Measurements from ENCODE around the gene GIT1.

The GIT1 gene

DNA sequence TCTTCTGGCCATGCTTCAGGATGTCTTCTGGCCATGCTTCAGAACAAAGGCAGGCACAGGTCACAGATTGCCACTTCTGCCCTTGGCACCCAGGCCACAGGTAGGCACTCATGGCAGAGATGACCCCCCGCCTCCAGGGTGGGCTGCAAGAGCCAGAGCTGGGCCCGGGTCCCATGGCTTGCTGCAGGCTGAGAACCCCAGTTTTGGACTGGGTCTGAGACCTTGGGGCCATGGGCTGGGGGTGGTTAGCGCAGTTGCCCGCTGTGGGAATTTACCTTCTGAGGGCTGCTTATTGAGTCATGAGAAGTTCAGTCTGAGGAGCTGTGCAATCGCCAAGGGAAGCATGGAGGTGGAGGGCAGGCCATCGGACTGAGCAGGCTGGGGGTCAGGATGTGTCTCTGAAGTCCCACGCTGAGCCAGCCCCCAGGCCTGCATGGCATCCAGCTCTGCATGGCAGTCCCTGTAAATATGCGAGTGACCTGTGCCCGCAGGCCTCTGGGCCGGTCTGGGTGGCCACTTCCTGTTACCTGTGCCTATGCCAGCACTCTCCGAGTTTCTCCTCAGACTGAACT is 5.2 kb upstream of the GIT1 start:
- in situ Hi-C loops (cut with HindIII; ENCODE audit: low sequenced_read_pairs): no loop called here

DNA sequence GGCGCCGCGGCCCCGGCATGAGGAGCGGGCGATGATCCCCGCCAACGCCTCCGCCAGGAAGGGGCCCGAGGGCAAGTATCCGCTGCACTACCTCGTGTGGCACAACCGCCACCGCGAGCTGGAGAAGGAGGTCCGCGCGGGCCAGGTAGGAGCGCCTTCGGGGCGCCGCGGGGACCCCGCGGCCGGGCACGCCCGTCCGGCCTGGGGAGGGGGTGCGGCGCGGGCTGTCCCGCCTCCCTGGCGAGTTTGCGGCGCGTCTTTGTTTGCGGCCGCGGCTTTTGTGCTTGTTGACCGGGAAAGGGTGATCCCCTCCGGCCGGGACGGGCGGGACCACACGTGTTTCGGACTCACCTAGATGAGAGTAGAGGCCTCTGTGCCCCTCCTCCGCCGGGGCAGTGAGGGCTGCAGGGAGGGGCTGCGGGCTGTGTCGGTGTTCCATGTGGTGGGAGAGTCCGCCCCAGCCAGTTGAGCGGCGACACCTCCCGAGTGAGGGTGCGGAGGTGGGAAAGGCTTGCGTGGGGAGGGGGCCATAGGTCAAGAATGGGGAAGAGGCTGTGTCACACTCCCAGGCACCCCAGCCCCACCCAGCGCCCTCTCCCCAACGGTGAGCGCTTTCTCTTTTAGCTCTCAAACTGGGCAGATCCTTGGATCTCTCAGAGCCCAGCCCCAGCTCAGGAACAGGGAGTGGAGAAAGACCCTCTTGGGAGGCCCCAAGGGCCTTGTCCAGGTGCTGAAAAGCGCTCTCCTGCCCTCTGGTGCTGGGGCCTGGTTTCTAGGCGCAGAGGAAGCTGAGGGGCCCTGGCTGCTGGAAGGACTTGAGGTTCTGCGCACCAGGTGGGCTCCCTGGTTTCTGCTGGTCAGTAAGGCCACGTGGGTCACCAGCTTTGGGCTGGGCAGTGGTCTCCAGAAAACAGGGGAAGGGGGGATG is 4.4 kb upstream of the GIT1 start:
- in situ Hi-C loops (cut with HindIII; ENCODE audit: low sequenced_read_pairs): no loop called here

DNA sequence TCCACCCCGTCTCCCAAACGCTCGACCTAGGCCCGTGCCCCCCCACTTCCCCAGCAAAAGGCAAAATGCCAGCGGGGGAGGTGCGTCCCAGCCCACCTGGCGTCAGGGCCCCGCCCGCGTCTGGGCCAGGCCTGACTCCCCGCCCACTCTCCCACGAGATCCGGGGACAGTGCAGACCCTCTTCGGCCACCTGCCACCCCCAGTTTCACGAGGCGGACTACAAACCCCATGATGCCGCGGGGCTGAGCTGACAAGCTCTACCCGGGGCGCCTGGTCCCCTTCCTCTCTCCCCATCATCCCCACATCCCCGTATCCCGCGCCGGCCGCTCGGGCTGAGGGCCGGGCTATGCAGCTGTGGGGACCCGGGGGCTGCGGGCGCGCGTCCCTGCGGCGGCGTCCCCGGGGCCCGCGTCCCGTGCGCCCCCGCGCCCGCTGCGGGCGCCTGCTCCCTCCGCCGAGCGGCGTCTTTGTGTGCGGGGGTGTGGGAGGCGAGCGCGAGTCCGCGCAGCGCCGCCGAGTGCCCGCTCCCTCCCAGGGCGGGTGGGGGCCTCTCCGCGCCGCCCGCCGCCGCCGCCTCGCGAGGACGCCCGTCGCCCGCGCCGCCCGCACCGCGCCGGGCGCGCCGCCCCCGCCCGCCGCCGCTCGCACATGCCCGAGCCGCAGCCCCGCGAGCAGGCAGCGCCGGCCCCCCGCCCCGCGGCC is 3.6 kb upstream of the GIT1 start, which contains the start of gene ANKRD13B:
Gene ANKRD13B, plus strand, starts transcription at position 283 of the 702 bp plus-strand sequence. CDS start 490 bp downstream, outside the sequence.
- in situ Hi-C loops (cut with HindIII; ENCODE audit: low sequenced_read_pairs): no loop called here

DNA sequence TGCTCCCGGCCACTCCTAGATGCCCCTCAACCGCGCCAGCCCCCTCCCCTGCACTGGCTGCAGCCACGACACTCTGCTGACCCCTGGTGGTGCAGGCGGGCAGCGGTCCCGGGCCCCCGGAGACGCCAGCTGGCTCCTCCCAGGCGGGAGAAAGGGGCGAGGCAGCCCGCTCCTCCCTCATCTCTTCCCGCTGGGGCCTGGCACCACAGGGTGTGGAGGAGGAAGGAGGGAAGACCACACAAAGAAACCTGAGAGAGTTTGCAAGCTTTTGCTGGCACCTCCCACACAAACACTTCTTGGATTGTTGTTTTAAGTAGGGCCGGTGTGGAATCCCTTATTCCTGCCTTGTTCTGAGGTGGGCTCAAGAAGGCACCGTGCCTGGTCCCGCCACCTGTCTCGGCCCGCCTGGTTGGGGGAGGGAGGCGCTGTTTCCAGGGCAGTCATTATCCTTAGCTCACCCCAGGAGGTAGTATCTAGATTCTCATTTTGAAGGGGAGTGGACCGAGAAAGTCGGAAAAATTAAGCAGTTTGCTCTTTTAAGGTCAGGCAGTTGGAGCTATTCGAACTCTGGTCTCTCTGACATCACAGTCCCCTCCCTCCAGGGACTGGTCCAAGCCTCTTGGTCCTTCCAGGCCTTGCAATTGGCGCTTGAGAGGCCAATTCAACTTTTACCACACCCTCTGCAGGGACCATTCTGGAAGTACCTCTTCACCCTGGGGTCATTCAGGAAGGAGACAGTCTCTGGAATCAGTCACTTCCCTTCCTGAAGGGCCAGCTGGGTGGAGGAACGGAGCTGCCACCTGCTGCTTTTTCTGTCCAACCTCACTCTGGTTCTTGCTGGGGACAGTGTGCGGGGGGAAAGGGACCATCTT is 2.5 kb upstream of the GIT1 start:
- in situ Hi-C loops (cut with HindIII; ENCODE audit: low sequenced_read_pairs): no loop called here

DNA sequence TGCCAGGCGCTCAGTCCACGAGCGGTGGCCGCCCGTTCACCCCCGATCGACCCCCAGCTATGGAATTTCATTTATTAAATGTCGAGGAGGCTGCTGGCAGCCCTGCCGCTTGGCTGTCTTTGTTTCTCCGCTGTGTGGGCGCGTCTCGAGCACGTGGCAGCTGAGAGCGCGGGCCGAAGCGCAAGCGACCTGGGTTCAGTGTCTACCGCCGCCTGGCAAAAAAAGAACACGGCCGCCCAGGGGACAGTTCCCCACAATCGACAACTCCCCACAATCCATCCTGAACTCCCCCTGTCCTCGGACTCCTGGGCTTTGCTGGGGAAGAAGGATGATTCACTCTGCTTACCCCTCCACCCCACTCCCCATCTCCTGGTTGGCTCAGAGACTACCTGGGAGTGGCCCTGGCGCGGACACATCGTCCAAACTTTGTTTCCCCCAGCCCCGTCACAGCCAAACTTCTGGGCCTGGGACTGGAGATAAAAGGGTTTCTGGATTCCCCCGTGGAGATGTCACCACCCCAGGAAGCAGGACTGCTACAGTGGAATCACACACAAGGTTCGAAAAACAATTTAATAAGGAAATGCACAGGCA is 1.8 kb upstream of the GIT1 start:
- in situ Hi-C loops (cut with HindIII; ENCODE audit: low sequenced_read_pairs): no loop called here

DNA sequence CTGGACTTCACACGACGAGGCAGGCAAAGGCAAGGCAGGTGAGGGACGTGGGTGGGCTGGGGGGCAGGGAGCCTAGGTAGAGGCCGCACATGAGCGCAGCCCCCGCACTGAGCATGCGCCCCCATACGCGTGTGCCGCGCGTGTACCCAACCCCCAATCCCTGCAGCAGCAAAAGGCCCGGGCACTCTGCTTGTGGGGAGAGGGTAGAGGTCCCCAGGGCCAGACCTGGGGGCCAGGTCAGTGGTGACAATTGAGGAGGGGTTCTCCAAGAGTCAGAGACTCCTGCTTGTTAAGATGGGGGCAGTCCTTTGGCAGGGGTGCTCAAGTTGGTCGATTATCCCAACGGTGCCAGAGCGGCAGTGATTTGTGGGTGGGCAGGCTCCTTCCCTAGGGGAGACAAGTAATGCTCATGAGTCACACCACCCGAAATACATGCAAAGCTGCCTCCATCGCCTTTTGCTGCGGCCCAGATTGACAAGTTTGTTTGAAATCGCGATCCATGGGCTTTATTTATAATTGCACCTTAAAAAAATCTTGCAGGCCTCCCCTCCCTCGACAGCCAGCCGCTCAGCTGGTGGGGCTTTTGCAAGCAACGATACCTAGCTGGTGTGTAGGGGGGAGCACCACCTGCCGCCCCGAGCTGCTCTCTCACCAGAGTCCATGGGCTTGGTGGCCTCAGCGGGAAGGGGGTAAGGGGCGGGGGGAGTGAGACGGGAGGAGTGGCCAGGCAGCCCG is 1.1 kb upstream of the GIT1 start:
- in situ Hi-C loops (cut with HindIII; ENCODE audit: low sequenced_read_pairs): no loop called here

DNA sequence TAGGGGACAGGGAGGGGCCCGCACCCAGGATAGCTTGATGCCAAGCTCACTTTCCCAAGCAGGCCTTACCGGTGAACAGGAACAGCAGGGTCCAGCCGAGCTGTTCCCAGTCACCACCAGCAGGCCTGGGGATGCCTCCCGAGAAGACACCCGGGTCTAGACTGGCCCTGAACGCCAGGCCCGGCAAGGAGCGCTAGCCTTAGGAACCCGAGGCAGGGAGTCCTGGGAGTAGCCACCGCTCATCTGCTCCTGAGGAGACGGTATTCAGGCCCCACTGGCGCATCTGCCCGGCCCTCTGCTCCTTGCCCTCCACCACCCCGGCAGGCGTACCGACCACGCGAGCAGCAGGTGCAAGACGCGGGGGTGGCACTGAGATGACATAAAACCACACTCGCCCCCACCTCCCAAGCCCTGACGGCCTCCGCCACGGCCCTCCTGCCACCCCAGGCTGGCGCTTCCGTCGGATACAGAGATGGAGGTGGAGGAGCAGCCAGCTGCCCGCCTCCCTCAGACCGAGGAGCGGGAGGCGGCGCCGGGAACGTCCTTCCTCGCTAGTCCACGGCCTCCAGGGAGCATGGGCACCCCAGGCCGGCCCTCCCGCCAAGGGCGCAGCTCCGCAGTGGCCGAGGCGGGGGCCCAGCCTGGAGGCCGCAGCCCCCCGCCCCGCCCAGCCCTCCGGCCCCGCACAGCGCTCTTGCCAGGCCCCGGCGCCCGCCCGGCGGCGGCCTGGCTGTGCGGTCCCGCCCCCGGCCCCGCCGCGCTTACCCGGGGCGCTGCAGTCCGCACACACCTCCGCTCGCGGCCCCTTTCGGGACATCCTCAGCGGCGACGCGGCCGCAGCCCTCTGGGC is 661 bp downstream of the GIT1 start:
- in situ Hi-C loops (cut with HindIII; ENCODE audit: low sequenced_read_pairs): no loop called here

DNA sequence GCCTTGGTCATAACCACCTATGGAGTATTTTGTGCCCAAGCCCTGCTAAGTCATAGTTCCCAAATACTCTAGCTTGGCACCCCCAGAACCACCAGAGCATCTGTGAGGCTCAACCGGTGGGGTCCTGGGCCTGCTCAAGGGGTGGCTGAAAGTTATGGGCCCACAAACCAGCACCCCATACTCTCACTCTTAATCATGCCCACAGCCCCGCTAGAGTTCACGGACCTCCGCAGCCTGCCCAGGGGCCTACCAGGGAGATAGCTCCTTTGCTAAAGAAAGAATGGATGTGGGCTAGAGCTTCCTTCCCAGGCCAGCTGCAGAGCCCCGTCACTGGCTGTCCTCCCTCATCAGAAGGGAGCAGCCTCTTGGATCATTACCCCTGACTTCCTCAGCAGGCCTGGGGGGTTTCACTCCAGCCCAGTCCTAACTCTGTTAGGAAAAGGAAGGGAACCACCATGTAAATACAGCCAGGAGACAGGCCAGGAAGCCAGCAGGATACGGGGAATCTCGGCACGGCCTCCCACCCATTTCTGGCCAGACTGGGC is 1.4 kb downstream of the GIT1 start:
- in situ Hi-C loops (cut with HindIII; ENCODE audit: low sequenced_read_pairs): no loop called here

DNA sequence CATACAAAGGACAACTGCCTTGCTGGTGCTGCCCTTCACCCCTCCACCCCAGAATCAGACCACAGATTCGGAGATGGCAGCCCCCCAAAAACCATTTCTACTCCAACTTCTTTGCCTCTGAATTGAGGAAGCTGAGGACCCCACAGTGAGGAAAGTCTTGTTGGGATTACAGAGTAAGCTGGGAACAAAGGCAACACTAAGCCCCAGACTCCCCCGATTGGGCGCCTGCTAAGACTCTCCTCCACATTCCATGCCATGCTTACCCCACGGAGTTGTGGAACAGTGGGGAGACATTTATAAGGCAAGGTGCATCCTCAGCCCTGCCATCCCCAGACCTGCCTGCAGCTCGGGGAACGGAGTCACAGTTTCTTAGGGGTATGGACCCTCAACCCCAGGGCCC is 1.9 kb downstream of the GIT1 start:
- in situ Hi-C loops (cut with HindIII; ENCODE audit: low sequenced_read_pairs): no loop called here

DNA sequence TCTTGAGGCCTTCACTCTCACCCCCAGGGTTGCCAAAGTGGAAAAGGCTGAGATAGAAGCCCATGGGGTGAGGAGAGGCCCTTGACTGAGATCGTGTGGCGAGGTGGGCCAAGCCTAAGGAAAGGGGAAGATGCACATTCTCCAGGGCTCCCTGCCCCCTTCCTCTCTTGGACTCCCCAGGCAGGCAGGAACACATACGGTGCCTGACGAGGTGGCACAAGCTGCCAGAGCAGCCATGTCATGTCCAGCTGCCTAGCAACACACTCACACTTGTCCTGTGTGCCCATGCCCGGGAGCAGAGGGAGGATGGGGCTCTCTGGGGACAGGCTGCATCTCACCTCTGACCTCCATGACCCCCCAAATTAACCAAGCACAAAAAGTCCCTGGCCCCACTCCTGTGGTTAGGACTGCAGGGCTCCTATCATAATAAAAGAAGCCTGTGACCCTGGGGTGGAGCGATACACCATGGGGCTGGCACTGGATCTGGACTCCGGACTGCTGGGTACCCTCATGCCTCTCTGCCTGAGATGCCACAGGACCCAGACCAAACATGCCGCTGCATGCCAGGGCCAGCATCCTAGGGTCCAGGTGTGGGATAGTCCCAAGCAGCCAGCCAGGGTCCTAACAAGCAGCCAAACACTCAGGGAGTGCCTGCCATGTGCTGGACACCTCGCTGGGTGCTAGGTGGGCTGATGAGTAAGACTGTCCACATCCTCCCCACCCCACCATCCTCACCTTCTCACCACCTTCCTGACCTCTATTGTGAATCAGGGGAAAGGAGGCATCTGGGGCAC is 2.6 kb downstream of the GIT1 start:
- in situ Hi-C loops (cut with HindIII; ENCODE audit: low sequenced_read_pairs): no loop called here

DNA sequence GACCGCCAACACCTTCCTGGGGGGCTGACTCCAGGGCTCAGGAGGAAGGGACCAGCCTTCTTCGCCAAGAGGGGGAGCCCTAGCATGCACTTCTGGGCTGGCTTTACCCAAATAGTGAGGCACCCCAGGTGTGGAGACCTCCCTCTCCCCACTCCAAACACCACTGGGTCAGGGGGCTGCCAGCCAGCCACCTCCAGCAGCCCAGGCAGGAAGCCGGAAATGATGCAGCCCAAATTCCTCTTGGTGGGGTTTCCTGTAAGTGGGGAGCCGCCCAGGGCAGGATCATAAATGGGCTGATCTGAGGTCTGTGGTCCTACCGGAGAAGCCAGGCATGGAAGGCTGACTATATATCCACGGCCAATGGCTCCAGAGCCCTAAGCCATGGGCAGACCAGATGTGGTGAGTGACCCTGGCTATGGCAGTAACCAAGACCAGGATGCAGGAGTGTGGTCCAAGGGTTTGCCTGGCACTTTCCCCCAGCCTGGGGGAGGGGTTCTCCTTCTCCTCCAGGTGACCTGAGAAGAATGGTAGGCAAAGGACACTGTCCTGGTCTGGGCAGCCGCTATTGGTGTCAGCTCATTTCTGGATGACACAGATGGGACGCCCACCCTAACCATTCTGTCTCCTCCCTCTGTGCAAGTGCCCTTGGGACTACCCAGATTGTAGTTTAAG is 4.2 kb downstream of the GIT1 start:
- in situ Hi-C loops (cut with HindIII; ENCODE audit: low sequenced_read_pairs): no loop called here

DNA sequence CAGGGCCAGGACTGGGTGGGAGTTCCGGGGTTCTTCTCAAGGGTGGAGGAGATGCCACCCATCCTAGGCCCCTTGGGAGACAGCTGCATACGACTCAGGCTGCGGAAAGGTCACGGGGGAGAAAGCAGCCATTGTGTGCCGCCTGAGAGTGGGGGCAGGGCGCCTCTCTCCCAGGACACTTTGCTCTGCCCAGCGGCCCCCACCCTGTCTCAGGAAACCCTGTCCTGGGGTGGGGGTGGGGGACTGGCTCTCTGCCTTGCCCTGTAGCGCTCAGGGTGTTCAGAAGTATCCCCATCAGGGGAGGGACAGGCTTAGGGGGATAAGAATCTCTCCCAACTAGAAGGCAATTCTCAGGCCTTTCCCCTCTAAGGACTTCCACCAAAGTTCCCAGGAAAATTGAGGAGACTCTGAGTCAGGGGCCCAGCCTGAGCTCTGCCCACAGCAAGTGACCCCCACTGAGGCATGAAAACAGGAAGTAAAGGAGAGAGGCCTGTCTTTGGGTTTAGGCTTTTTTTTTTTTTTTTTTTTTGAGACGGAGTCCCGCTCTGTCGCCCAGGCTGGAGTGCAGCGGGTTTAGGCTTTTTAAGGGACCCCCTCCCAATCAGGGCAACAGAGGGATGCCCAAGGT is 4.9 kb downstream of the GIT1 start:
- in situ Hi-C loops (cut with HindIII; ENCODE audit: low sequenced_read_pairs): no loop called here

DNA sequence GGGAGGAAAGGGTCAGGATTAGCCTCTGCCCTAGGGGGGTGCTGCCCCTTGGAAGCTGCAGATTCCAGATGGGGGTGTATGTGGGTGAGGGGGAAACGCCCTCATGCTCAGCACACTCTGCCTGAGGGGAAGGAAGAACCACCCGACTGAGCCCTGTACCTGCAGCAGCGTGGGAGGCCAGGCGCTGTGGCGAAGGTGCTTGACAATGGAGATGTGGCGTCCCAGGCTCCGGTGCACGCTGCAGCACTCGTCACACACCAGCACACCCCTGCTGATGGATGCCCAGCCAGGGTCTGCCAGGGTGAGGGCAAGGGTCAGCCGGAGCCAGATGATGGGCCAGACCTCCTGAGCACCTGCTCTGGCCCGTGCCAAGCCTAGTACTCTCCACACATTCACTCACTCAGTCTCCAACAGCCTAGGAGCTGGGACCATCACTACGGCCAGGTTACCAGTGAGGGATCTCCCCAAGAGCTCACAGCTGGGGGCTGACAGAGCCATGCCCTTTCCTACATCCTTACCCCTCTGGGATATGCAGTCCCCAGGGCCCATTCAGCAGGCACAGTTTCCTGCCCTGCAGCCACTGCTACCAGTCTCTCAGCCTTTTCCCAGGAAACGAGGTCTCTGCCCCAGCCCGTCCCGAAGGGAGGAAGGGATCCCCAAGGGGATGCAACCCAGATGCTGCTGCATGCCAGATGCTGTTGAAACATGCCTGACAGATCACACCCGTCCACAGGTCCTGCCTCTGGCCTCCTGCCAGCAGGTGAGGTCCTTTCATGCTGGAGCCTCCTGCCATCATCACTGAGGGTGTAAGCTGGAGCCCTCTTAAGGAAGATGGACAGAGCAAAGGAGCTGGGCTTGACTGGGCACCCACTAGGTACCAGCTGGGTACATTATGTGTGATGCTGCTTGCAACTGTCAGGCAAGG is 5.9 kb downstream of the GIT1 start:
- in situ Hi-C loops (cut with HindIII; ENCODE audit: low sequenced_read_pairs): no loop called here

DNA sequence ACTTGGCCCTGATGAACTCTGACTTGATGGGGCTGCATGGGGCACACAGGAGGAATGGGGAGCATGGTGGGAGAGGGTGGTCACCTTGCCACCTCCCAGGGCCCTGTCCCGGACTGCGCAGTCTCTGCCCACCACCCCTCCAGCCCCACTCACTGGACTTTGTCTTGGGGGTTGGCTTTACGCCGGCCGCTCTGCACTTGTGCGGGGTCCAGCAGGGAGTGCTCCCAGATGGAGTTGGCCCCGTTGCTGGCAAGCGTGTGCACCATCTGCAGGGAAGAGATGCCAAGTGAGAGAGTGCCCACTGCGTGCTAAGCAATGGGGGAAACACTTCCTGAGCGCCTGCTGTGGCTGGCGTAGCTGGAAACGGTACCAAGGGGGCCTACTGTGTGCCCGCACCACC is 6.7 kb downstream of the GIT1 start:
- in situ Hi-C loops (cut with HindIII; ENCODE audit: low sequenced_read_pairs): no loop called here

DNA sequence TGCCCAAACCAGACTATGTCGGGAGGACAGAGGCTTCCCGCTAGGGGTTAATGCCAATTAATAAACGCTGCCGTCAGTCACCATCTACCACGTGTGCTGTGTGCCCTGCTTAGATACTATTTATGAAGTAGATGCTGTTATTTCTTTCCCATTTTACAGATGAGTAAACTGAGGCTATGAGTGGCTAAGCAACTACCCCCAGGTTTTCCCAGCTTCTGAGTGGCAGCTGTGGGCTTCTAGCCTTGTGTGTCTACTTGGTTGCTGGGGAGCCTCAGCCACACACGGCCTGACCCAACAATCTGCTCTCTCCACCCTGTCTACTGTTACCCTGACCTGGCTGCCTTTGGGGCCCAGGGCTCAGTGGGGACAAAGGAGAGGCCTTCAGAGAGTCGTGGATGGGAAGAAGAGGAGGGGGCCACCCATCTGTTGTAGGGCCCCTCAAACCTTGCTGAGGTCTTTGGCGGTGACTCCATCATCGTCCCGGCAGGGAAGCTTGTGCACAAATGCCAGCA is 7.1 kb downstream of the GIT1 start:
- in situ Hi-C loops (cut with HindIII; ENCODE audit: low sequenced_read_pairs): no loop called here
